ENCODE results near the gene ADAM23.
"Not testable (repeated sequence)": the region's sequence is repeated elsewhere in the genome, so short reads cannot be mapped to it uniquely, and the experiment has no call there.

The ADAM23 gene

DNA sequence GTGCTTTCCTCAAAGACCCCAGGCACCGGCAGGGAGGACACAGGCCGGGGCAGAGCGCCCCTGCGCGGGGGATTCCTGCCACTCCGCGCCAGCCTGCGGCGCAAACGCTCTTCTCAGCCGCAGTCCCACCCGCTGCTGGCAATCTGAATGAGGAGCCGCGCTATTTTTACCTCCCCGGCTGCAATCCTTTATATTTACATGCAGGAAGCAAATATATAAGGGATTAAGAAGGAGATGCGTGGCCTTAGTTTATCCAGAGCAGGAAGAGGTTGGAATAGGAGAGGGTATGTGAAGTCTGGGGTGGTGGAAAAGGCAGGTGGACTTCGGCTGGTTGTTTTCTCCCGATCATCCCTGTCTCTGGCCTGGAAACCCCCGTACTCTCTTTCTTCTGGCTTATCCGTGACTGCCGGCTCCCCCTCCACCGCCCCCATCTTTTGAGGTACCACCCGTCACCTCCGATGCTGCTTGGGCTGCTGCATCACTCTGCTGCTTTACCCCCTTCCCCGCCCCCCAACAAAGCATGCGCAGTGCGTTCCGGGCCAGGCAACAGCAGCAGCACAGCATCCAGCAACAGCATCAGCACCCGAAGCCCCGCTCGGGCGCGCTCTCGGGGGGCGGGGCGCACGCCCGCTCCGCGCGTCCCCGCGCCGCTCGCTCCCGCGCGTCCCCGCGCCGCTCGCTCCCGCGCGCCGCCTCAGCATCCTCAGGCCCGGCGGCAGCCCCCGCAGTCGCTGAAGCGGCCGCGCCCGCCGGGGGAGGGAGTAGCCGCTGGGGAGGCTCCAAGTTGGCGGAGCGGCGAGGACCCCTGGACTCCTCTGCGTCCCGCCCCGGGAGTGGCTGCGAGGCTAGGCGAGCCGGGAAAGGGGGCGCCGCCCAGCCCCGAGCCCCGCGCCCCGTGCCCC, at the start of gene ADAM23:
TSS of gene ADAM23 (plus strand) at position 700 of the 902 bp plus-strand sequence. CDS start 335 bp downstream, outside the sequence.
- peak; percentile 82 for DNase-seq

DNA sequence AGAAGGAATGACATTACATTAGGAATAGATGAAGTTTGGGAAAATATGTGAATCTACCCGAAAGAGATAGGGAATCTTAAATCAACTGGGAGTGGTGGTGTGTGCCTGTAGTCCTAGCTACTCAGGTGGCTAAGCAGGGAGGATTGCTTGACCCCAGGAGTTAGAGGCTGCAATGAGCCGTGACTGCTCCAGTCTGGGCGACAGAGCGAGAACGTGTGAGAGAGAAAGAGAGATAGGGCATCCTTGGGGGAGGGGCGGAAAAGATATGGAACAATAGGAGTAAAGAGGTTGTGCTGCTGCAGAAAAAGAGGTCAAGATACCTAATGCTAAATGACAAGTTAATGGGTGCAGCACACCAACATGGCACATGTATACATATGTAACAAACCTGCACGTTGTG, 47.1 kb upstream of the ADAM23 start:
- no peak for DNase-seq

DNA sequence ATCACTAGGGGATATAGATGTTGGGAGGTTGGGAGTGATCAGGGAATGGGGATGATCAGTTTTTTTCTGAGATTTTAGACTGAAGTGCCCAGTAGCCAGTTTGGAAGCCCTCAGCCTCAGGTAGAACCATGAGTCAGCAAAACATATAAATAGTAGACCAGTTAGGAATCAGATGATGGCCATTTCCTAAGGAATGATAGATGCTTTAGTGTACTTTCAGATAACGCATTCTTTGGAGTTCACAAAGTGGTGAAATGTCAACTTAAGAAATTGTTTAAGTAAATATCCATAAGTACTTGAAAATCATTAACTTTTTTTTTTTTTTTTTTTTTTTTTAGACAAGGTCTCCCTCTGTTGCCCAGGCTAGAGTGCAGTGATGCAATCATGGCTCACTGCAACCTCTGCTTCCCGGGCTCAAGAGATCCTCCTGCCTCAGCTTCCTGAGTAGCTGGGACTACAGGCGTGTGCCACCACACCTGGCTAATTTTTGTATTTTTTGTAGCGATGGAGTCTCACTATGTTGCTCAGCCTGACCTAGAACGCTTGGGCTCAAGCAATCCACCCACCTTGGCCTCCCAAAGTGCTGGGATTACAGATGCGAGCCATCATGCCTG, 40.3 kb upstream of the ADAM23 start:
- DNase-seq: not testable (repeated sequence)

- no peak for DNase-seq
These were observed 34.7 kb upstream of the ADAM23 start for GRCh38 chr2:206408323-206409320.

DNA sequence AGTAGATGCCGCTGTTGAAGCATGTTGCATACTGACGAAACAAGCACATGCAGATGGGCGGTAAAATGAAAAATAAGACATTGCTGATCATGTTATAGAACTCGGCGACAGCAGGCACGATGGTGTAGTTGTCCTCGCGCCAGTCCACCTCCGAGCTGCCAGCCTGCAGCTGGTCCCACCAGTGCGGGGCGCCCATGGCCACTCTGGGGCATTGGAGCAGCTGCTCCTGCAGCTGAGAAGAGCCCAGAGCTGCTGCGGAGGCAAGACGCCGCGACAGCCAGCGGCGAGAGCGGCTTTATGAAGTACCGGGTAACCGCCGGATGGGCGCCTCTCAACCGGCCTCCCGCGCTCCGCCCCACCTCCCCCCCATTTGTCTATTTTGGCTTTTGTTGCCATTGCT, 32.6 kb upstream of the ADAM23 start:
- DNase-seq: no peak

GRCh38 chr2:206415618-206416243, 27.6 kb upstream of the ADAM23 start:
- DNase-seq: no peak

GRCh38 chr2:206418968-206419367, 24.4 kb upstream of the ADAM23 start:
- no peak for DNase-seq

DNA sequence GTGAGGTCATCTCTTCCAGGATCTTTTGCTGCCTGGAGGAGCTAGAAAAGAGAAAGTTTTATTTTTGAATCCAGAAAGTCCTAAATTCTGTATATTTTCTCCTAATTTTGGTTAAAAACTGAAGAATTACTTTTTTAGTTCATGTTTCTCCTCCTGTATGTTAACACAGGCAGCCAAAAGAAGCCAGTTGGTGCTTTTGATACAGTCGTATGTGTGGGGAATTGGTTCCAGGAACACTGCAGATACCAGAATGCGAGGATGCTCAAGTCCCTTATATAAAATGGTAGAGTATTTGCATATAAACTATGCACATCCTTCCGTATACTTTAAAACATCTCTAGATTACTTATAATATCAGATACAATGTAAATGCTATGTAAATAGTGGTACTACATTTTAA, 22.6 kb upstream of the ADAM23 start:
- DNase-seq: no peak

- no peak for DNase-seq
These were observed 20.8 kb upstream of the ADAM23 start for GRCh38 chr2:206422493-206422892.

DNA sequence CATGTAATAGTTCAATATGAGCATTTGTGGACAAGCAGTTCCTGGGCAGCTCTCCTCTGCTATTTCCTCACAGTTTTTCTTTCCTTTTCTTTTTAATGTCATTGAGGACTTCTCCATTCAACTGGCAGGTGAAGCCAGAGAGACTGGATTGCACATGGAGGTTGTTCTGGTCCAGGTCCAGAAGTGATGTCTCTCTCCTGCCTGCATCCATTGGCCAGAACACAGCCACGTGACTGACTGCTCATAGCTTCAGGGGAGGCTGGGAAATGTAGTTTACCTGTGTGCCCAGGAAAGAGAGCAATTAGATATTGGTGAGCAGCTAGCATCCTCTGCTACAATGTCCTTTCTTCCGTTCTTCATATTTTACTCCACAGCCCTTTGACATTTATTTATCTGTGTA, 20.2 kb upstream of the ADAM23 start:
- DNase-seq: no peak

DNA sequence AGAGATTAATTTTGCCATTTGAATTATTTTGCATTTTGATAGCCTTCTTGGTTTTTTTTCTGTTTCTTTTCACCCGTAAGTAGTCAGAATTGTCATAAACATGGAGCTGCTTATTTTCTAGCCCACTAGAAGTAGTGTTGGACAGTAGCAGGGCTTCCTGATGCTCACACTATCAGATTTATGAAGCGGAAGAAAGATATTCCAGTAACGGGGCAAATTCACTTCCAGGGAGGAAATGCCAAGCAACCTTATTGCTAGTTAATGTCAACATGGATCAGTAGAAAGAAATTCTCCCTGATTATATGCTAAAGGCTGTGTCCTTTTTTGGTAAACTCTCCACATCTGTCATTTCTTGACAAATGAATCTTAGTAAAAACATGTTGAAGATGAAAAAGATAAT, 19.2 kb upstream of the ADAM23 start:
- DNase-seq: no peak

- DNase-seq: no peak
These were observed 14.5 kb upstream of the ADAM23 start for GRCh38 chr2:206428783-206429182.

DNA sequence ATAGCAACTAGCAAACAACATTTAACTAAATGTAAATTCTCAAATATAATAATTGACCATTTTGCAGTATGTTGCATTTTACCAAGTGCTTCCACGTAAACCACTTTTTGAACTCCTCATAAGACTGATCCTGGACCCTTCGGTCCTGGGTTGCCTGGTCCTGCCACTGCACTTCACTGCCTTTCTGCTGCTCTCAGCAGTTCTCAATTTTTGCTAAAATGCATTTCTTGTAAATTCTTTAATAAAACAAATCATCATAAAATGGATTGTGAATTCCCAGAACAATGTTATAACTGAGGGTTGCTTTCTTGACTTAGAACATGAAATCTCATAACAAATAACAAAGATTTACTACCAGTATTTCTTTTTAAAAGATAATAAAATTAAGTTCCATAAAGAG, 12.9 kb upstream of the ADAM23 start:
- no peak for DNase-seq

DNA sequence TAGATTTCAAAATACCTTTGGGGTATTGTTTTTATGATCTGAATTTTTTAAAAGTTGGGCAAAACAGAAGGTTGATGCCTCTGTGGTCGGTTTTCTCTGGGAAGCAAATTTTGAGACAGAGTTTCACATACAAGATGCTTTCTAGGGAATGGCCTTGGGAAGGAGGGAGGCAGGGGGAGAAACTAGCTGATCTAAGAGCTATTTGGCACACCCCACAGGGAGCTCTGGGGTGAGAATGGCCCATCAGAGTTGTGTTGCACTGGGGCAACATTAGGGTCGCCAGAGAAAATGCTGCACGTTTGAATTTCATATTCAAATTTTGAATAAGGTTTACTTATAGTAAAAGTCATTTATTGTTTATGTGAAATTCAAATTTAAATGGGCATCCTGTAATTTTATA, 11.9 kb upstream of the ADAM23 start:
- no peak for DNase-seq

- no peak for DNase-seq
These were observed 10.9 kb upstream of the ADAM23 start for GRCh38 chr2:206432193-206433082.

GRCh38 chr2:206433190-206433589, 10.1 kb upstream of the ADAM23 start:
- no peak for DNase-seq

- DNase-seq: no peak
These were observed 9.6 kb upstream of the ADAM23 start for GRCh38 chr2:206433686-206434085.

DNA sequence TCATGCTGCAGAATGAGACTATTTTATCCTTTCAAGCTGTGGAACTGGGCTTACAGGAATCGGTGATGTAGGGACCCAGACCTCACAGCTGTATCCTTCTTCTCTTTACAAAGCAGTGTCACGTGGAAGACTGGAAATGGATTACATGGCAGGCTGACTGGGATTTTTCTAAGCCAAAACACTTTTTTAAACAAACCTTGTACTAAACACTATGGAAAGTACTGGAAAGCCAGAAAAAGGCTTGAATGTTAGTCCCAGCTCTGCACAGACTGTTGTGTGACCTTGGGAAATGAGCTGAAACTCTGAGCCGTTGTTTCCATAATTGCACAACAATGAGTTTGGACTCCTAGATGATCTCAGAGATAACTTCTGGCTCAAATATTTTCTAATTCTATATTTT, 7.6 kb upstream of the ADAM23 start:
- DNase-seq: no peak

- no peak for DNase-seq
These were observed 5.1 kb upstream of the ADAM23 start for GRCh38 chr2:206438196-206438724.

- DNase-seq: no peak
These were observed 879 bp upstream of the ADAM23 start for GRCh38 chr2:206442474-206442832.

All from NCI-H510A (cell line).